Hypothalamus (tissue), 51 donors: ENCODE data around the gene FAM210B.
"Not testable (repeated sequence)": the region's sequence is repeated elsewhere in the genome, so short reads cannot be mapped to it uniquely, and the experiment has no call there.

Source experiments
- DNase-seq, 51 donors: peaks; one replicate each; lab custom pipeline; 2025; lab: John Stamatoyannopoulos, UW

The FAM210B gene

GRCh38 chr20:56360133-56360907, 1.5 kb downstream of the FAM210B start:
- DNase-seq, result no peak

GRCh38 chr20:56360908-56361205, 2.1 kb downstream of the FAM210B start:
- DNase-seq, result no peak

- DNase-seq, result no peak
These were observed 3.1 kb downstream of the FAM210B start for GRCh38 chr20:56361900-56362299.

GRCh38 chr20:56362833-56363413, 4.1 kb downstream of the FAM210B start:
- no peak for DNase-seq

GRCh38 chr20:56363491-56363890, 4.7 kb downstream of the FAM210B start:
- no peak for DNase-seq

- DNase-seq, result peak in 15 of 51 donors; percentile 6 to 58 (median 28)
These were observed 9.8 kb downstream of the FAM210B start for GRCh38 chr20:56368351-56369134.

GRCh38 chr20:56369179-56369578, 10.4 kb downstream of the FAM210B start:
- DNase-seq, result no peak

- DNase-seq, result no peak
These were observed 13.2 kb downstream of the FAM210B start for GRCh38 chr20:56371977-56372376.

GRCh38 chr20:56372850-56373249, 14.1 kb downstream of the FAM210B start:
- DNase-seq, result no peak

- DNase-seq, result no peak
These were observed 15.2 kb downstream of the FAM210B start for GRCh38 chr20:56373942-56374341.

GRCh38 chr20:56376331-56376730, 17.6 kb downstream of the FAM210B start:
- no peak for DNase-seq

- DNase-seq, result no peak
These were observed 19.6 kb downstream of the FAM210B start for GRCh38 chr20:56378386-56378785.

GRCh38 chr20:56380375-56380774, 21.6 kb downstream of the FAM210B start:
- no peak for DNase-seq

- no peak for DNase-seq
These were observed 22.7 kb downstream of the FAM210B start for GRCh38 chr20:56381501-56381900.

GRCh38 chr20:56382696-56383095, 23.9 kb downstream of the FAM210B start:
- no peak for DNase-seq

- DNase-seq, result no peak
These were observed 24.6 kb downstream of the FAM210B start for GRCh38 chr20:56383334-56383733.

GRCh38 chr20:56385130-56385529, 26.4 kb downstream of the FAM210B start:
- no peak for DNase-seq

- no peak for DNase-seq
These were observed 27.4 kb downstream of the FAM210B start for GRCh38 chr20:56386219-56386618.

GRCh38 chr20:56388882-56389281, 30.1 kb downstream of the FAM210B start:
- DNase-seq, result no peak

GRCh38 chr20:56389807-56390206, 31.0 kb downstream of the FAM210B start:
- DNase-seq, result no peak

GRCh38 chr20:56390396-56390795, 31.6 kb downstream of the FAM210B start:
- not testable (repeated sequence) for DNase-seq

GRCh38 chr20:56391037-56391436, 32.3 kb downstream of the FAM210B start:
- no peak for DNase-seq
